Smooth muscle cell (in vitro differentiated cells): ENCODE data around the gene YBX3. TPM values are rescaled to one million over a fixed set of nuclear protein-coding genes. Genes with fewer than 3 reads are reported as not detected.

Experiments used
- DNase-seq: peaks from one replicate; lab custom pipeline; 2025; ENCODE audit not compliant: unreplicated experiment; lab: John Stamatoyannopoulos, UW
- H2AFZ ChIP-seq: fragments of 200-600 bp; sonication (generic); 2 replicates; pipeline ENCODE4 v1.6.0; 2016; ENCODE audit warnings: antibody characterized with exemption, low read depth, mild to moderate bottlenecking
- H3F3A ChIP-seq: fragments of 200-600 bp; sonication (generic); 2 replicates; pipeline ENCODE4 v1.6.0; 2017; ENCODE audit warnings: antibody characterized with exemption, low read depth
- H3K27ac ChIP-seq: fragments of 200-600 bp; sonication (generic); 2 replicates; pipeline ENCODE4 v1.5.1; 2016; ENCODE audit warnings: low read depth, mild to moderate bottlenecking
- H3K27me3 ChIP-seq: fragments of 200-600 bp; sonication (generic); 2 replicates; pipeline ENCODE4 v1.6.1; 2016; ENCODE audit warnings: low read depth, mild to moderate bottlenecking
- H3K36me3 ChIP-seq: fragments of 200-600 bp; sonication (generic); 2 replicates; pipeline ENCODE4 v1.5.1; 2016; ENCODE audit warnings: low read depth
- H3K4me1 ChIP-seq: fragments of 200-600 bp; sonication (generic); 2 replicates; pipeline ENCODE4 v1.5.1; 2016; ENCODE audit warnings: low read depth
- H3K4me2 ChIP-seq: fragments of 200-600 bp; sonication (generic); 2 replicates; pipeline ENCODE4 v1.6.0; 2016; ENCODE audit warnings: mild to moderate bottlenecking
- H3K4me3 ChIP-seq: fragments of 200-600 bp; sonication (generic); 2 replicates; pipeline ENCODE4 v1.5.1; 2016; ENCODE audit warnings: mild to moderate bottlenecking
- H3K79me2 ChIP-seq: fragments of 200-600 bp; sonication (generic); 2 replicates; pipeline ENCODE4 v1.6.0; 2016; ENCODE audit warnings: low read depth, mild to moderate bottlenecking
- H3K9ac ChIP-seq: fragments of 200-600 bp; sonication (generic); 2 replicates; pipeline ENCODE4 v1.6.0; 2016; ENCODE audit warnings: low read depth
- H3K9me3 ChIP-seq: fragments of 200-600 bp; sonication (generic); replicated peaks from 2 replicates; pipeline ENCODE4 v1.5.1; 2016; ENCODE audit warnings: low read depth
- H4K20me1 ChIP-seq: fragments of 200-600 bp; sonication (generic); 2 replicates; pipeline ENCODE4 v1.6.0; 2016; ENCODE audit warnings: low read depth
- WGBS: methylation state at CpG from one replicate; pipeline ENCODE4 v1.1.7; 2016; ENCODE audit warnings: low lambda C conversion rate; 5-methylcytosine and 5-hydroxymethylcytosine counted together
- polyA plus RNA-seq: library from polyadenylated mRNA; unstranded; fragments of >200 nt; fragmentation: Nextera tagmentation; extraction: Ambion mirVana; gene quantifications from 2 replicates; pipeline ENCODE4 v1.2.1, GENCODE V29; 2016
- total RNA-seq: library from RNA; depleted of rRNA; stranded (reverse); fragments of >200 nt; gene quantifications from 2 replicates; pipeline ENCODE4 v1.2.3, GENCODE V29; 2014
- TF ChIP-seq, protein P1 (sequence below): fragments of 200-600 bp; sonication (generic); IDR thresholded peaks from 2 replicates; pipeline ENCODE4 v1.5.1; 2017; ENCODE audit warnings: borderline replicate concordance, mild to moderate bottlenecking, antibody characterized with exemption; ENCODE audit not compliant: insufficient read depth, poor library complexity, severe bottlenecking

YBX3 gene
- total and polyA plus RNA-seq, 2 experiments from 2014 or later, result 129 to 188 TPM

- no peak for DNase-seq
- Histone ChIP-seq H4K20me1 (peaks cover 53% of the 10 kb centered on the region), H3K4me3 (peak overlapping the region; percentile 26), H3K36me3 (peaks cover 25% of the 10 kb centered on the region), H3K9ac (peak overlapping the region; percentile 22), H3K4me2 (peak overlapping the region; percentile 87), H3K79me2 (peaks cover 73% of the 10 kb centered on the region), H3K4me1 (peaks cover 44% of the 10 kb centered on the region), H3K27ac (peak overlapping the region; percentile 96), H3K9me3 (no peaks in the 10 kb centered on the region), H3F3A (peaks cover 48% of the 10 kb centered on the region), H3K27me3 (no peaks in the 10 kb centered on the region), H2AFZ (no peak overlapping the region)
- TF ChIP-seq, protein P1, sequence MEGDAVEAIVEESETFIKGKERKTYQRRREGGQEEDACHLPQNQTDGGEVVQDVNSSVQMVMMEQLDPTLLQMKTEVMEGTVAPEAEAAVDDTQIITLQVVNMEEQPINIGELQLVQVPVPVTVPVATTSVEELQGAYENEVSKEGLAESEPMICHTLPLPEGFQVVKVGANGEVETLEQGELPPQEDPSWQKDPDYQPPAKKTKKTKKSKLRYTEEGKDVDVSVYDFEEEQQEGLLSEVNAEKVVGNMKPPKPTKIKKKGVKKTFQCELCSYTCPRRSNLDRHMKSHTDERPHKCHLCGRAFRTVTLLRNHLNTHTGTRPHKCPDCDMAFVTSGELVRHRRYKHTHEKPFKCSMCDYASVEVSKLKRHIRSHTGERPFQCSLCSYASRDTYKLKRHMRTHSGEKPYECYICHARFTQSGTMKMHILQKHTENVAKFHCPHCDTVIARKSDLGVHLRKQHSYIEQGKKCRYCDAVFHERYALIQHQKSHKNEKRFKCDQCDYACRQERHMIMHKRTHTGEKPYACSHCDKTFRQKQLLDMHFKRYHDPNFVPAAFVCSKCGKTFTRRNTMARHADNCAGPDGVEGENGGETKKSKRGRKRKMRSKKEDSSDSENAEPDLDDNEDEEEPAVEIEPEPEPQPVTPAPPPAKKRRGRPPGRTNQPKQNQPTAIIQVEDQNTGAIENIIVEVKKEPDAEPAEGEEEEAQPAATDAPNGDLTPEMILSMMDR, result no peak
- WGBS, result 20% methylated on average over 4 of the region's 4 CpGs
These were observed 6.8 kb downstream of the YBX3 start for GRCh38 chr12:10716277-10716676.

- Histone ChIP-seq H3K27ac (peak overlapping the region; percentile 96), H3F3A (peaks cover 41% of the 10 kb centered on the region), H3K4me2 (no peak overlapping the region), H3K36me3 (peaks cover 25% of the 10 kb centered on the region), H3K4me1 (peaks cover 36% of the 10 kb centered on the region), H3K4me3 (no peak overlapping the region), H3K27me3 (no peaks in the 10 kb centered on the region), H3K9ac (no peak overlapping the region), H3K9me3 (no peaks in the 10 kb centered on the region), H4K20me1 (peaks cover 51% of the 10 kb centered on the region), H3K79me2 (peaks cover 73% of the 10 kb centered on the region), H2AFZ (no peak overlapping the region)
- no peak for DNase-seq
- WGBS, result 98% methylated on average over 6 of the region's 6 CpGs
- TF ChIP-seq, protein P1, result no peak
These were observed 7.6 kb downstream of the YBX3 start for GRCh38 chr12:10715491-10715890.

DNA sequence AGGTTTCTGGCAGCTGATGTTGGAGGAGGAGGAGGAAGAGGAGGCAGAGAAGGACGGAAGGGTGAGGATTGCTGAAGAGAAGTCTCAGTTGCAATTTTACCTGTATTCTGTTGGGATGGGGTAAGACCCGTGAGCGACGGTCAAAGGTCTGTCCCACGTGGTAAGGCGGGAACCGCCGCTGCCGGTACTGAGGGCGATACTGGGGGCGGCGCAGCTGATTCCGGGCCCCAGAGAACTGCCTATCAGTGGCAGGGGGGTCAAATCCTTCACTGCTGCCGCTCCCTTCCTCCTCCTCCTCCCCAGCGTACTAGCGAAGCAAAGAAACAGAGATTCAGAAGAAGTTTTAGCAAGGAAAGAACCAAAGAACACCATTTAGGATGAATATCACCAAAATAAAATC lies 13.3 kb downstream of the YBX3 start:
- Histone ChIP-seq H3K4me2 (no peak overlapping the region), H3K27me3 (no peaks in the 10 kb centered on the region), H3K9me3 (no peaks in the 10 kb centered on the region), H4K20me1 (peaks cover 87% of the 10 kb centered on the region), H3K36me3 (peaks cover 48% of the 10 kb centered on the region), H3F3A (no peaks in the 10 kb centered on the region), H3K27ac (no peak overlapping the region), H2AFZ (no peak overlapping the region), H3K9ac (no peak overlapping the region), H3K79me2 (peaks cover 85% of the 10 kb centered on the region), H3K4me1 (no peaks in the 10 kb centered on the region), H3K4me3 (no peak overlapping the region)
- TF ChIP-seq, protein P1, result no peak
- WGBS, result 97% methylated on average over 16 of the region's 16 CpGs
- no peak for DNase-seq

DNA sequence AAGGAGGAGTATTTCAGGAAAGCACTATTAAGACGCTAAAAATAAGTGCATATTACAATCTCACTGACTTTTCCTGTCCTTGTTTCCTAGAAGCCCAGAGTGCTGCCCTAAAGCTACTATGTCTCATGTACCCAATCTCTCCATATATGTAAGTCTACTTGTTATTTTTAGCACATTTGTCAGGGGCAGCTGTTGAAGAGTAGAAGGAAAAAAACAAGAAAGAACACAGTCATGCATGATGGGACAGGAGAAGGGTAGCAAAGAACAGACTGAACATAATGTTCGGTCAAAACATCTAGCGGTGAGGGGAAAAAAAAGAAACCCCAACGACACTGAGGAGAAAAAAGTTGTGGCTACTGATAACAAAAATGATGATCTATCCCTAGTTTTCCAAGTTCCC lies 14.3 kb downstream of the YBX3 start:
- no peak overlapping the region for H3K9ac ChIP-seq
- H3K4me1 ChIP-seq, result no peaks in the 10 kb centered on the region
- no peak overlapping the region for H3K27ac ChIP-seq
- no peaks in the 10 kb centered on the region for H3K9me3 ChIP-seq
- peaks cover 47% of the 10 kb centered on the region for H3K36me3 ChIP-seq
- TF ChIP-seq, protein P1, result no peak
- H3K4me2 ChIP-seq, result no peak overlapping the region
- no peak for DNase-seq
- H3K27me3 ChIP-seq, result no peaks in the 10 kb centered on the region
- H3K4me3 ChIP-seq, result no peak overlapping the region
- no peaks in the 10 kb centered on the region for H3F3A ChIP-seq
- H2AFZ ChIP-seq, result no peak overlapping the region
- WGBS, result 90% methylated on average over 4 of the region's 4 CpGs
- H3K79me2 ChIP-seq, result peaks cover 77% of the 10 kb centered on the region
- peaks cover 92% of the 10 kb centered on the region for H4K20me1 ChIP-seq
